SKM-1 (cell line): Measurements from ENCODE around the gene KATNB1.
"Not testable (repeated sequence)": the region's sequence is repeated elsewhere in the genome, so short reads cannot be mapped to it uniquely, and the experiment has no call there.

Experiments
- DNase-seq: peaks from one replicate; lab custom pipeline; 2025; ENCODE audit not compliant: unreplicated experiment; lab: John Stamatoyannopoulos, UW

KATNB1 gene

DNA sequence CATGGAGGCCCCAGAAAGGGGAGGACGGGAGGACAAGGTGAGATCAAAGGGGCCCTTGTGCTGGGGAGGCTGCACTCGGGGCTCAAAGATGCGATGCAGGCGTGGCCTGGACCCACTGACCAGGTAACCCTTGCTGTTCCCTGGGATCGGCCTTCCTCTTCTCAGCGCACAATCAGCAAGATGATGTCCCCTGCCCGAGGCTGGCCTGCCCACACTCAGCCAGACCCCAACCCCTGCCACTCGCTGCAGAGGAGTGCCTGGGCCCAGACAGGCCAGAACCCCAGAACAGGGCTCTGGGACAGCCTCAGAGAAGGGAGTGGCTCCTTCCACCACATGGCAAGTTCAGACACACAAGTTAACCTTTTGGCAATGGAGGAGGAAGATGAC is 51.9 kb downstream of the KATNB1 start:
- DNase-seq = no peak

DNA sequence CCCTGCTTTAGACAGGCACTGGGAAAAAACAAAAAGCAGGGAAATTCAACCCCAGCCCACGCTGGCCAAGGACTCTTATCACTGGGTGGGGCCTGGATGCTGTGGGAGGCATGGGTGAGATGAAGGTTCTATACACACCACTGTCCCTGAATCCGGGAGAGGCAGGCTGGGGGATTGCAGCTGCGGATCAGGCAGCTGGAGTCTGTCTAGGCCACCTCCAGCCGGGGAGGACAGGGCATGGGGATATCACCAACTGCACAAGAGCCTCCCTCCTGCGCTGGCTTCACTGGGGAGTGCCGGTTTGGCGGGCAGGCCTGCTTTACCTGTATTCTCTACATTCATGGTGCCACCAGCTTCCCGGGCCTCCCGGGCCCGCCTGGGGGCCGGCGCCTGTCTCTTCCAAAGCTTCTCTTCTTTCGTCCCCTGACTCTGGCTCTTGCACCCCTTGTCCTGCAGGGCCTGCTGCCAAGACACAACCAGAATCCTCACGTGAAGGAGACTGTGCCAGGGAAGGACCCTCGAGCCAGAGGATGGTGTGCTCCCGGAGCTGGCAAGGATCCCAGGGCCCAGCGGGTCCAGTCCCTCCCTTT is 52.8 kb downstream of the KATNB1 start:
- DNase-seq = no peak

DNA sequence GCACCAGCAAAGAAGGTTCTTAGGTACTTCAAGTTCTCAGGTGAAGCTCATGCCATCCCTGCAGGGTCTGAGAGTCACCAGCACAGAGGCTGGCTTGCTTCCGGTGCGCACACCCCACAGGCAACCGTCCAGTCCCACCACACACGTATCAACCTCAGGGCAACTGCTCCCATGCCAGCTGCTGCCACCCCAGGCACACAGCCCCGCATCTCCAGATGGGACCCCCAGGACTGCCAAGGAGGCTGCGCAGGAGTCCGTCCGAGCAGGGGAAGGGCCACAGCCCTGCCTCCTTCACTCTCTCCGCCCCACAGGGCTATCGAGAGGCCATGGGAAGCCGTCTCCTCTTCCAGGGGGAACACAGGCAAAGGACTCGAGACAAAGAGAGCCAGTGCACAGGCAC is 53.4 kb downstream of the KATNB1 start:
- DNase-seq = no peak

DNA sequence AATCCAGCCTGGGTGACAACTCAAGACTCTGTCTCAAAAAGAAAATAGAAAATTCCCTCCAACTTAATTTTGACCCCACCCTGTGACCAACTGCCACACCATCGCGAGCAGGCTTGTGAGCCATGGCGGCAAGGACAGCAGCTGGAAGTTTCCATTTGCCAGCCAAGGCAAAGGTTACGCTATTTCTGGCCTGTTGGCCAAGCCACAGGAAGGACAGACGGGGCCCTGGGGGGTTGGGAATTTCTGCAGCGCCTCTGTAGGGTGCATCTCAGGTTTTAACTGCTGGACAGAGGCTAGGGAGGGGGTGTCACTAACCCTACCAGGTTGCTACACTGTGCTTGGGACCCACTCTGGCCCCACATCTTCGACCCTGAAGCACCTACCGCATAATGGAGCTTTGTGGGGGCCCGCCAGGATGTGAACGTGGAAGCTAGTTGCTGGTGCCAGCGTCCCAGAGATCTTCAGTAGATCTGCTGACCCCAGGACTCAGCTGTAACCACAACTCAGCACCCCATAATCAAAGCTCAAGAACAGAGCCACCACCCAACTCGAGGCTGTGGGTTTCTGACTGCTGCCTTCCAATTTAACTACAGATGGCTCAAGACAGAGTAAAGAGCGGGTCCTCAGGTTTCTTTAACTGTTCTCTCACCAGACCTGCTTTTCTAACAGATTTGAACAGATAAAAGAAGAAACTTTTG is 55.8 kb downstream of the KATNB1 start:
- no peak for DNase-seq

DNA sequence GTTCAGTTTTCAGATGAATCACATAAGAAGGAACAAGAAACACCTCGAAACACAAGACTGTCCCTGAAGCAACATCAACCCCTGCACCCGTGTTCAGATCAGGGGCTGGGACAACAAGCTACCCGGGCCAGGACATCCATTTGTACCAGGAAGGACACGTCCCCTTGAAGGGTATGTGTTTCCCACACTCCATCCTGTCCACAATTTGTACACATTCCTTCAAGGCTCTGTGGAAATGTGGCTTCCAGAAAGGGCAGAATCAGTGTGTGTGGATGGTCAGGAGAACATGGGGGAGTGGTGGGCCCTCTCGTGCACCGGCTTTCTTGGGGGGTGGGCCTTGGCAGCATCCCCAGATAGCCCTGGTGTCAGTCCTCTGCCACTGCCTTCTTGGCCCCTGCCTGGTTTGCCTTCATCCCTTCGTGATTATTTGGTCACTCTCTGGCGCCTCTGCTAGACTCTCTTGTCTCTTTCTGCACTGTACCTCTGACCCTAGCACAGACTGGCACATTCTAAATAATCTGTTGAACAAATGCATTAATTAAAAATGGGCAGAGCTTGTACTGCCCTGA is 56.4 kb downstream of the KATNB1 start:
- DNase-seq = no peak

DNA sequence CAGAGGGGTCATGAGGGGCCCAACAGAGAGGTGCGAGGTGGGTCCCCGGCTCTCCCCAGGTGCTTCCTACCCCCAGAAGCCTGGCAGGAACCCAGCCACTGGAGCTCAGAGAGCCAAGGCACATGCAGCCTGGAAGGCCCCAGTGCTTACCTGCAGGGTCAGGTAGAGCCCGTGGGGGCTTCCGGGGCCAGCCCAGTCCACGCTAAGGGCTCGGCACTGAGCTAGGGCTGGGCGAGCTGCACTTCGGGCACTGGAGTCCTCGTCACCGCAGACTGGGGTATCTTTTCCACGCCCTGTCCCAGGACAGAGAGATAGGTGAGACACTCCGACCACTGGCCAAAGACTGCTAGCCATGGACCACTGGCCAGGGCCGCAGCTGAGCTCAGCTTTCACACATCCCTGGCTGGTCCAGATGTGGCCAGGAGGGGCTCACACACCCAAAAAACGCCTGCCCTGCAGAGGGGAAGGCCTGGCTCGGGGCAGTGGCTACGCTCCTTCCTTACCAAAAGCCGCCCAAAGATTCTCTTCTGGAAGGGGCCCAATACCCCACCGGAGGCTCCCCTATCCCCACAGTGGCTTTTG is 59.4 kb downstream of the KATNB1 start:
- no peak for DNase-seq

DNA sequence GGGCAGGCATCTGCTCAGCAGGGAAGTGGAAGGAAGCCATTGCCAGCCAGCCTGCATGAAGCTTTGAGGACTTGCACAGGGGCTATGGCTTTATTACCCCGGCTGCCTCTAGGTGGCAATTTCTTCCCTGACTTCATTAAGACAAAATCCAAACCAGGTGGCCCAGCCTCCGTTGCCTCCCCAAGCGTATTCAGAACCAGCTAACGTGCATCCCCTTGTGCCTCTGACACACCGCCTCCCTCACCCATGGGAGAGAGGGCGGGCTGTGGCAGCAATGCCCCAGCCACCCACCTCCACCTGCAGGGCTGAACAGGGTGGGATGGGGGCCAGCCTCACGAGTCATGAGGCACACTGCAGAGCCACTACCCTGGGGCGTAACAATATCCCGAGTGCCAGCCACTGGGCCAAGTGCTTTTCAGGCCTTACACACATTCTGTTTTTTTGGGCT is 59.9 kb downstream of the KATNB1 start:
- DNase-seq = peak; percentile 21

DNA sequence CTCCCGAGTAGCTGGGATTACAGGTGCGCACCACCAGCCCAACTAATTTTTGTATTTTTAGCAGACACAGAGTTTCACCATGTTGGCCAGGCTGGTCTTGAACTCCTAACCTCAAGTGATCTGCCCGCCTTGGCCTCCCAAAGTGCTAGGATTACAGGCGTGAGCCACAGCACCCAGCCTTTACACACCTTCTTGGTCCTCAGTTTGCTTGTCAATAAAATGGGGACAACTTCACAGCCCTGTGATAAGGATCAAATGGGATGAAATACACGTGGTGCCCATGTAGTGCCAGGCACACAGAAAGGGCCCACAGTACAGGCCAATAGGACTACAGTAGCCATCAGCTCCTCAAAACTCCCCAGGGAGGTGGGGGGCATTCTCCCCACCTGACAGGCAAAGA is 60.4 kb downstream of the KATNB1 start:
- DNase-seq = not testable (repeated sequence)

DNA sequence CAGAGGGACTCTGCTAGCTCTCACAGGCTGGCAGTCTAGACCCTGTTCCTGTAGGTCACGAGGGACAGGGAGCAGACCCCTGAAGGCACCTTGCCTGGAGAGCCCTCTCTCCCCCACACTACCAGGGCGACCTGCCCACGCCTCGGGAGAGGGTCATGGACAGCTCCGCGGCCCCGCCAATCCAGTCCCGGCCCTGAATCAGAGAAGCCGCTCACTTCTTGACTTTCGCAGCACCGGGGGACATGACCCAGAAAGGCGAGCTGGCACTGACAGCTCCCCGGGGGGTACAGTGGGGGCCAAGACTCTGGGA is 61.6 kb downstream of the KATNB1 start:
- DNase-seq = no peak

DNA sequence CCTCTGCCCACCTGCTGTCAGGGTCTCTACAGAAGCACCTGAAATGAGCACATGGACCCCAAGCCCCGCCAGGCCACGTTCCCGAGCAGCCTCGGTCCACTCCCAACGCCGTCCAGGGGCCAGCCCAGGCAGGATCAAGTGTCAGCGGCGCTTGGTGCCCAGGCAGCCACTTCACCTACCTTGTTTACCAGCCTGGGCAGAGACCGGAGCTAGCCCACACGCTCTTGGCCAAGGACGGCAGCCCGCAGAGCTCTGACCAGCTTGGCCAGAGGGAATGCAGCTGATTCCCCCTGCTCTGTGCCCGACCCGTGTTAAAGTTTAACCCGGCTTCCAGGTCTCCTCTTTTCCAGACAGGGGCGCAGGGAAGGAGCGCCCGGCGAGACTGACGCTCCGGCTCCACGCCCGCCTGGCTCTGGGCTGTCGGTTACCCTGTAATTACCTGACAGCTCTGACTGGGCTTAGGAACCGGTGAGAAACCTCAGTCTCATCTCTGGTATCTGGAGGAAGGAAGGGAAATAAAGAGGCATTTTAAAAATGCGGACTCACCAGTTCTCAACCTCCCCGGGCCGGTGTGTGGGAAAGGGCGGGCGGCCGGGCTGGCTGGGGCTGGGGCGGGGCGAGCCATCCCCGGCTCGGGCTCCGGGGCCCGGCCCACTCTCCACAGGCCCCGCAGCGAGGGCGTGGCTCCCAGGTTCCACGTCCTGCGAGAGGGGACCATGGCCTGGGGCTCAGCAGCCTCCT is 62.1 kb downstream of the KATNB1 start:
- no peak for DNase-seq

DNA sequence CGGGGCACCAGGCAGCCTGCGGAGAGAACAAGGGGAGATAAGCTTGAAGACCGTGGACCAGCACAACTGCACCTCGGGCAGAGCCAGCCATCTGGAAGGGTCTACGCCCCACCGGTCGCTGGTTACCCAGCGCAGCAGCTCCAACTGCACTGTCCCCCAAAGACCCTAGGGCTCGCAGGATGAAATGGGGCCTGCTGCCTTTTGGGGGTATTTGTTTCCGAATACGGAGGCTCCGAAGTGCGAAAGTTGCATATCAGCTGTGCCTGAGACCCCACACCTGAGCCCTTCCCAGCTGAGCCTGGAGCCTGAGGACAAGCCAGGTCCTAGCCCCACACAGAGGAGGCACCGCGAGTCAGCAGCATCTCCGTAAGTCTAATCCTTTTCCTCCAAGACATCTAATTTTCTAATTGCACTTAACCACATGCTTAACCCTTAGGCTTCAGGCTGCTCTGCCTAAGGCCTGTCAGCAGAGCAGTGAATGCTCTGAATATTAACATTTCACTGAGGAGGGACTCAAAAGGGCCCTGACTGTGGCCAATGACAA is 62.8 kb downstream of the KATNB1 start:
- no peak for DNase-seq

DNA sequence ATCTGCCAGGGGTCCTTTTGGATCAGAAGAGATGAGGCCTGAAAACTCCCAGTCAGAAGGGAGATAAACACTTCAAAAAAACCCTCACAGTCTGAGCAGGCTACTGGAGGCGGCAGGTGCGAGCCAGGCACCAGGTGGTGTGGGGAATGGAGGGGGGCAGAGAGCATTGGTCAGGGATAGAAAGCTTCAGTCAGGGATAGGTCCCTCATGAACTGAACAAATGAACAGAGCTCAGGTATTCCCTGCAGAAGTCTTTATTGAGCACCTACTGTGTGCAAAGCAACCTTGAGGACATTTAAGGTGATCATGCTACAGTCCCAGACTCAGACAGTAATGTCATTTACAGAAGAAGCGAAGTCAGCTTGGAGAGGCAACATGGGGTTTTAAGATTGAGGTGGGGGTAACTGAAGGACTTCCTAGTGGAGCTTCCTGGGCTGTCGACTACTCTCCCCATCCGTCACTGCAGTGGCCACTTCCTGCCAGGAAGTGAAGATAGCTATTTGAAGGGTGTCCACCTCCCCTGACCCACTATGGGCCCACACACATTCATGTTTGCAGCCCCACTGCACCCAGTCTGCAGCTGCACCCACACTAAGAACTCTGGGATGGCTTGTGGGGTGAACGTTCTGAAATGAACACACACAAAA is 63.5 kb downstream of the KATNB1 start:
- DNase-seq = no peak

DNA sequence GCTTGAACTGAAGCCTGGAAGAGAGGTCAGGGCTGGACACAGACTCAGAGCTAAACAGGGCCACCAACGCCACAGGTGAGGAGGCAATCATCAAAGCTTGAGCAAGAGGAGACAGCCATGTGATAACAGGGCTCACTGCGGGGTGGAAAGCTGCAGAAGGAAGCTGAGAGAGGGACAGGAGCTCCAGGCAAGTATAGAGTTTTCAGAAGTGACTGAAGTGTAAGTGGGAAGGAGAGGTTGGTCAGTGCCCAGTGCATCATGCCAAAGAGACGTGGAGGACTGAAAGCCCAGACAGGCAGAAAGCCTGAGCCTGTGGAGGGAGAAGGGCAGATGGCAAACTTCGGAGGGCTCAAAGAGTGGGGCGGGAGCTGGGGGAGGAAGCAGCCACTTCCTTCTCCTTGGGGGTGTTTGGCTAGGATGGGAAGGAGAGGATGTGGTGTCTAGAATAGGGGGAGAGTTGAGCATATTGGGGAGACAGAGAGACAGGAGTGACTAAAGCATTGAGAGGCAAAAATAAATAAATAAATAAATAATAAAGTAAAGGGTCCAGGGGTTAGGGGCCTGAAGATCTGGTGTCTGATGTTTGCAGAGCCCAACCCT is 64.1 kb downstream of the KATNB1 start:
- DNase-seq = peak; percentile 43

DNA sequence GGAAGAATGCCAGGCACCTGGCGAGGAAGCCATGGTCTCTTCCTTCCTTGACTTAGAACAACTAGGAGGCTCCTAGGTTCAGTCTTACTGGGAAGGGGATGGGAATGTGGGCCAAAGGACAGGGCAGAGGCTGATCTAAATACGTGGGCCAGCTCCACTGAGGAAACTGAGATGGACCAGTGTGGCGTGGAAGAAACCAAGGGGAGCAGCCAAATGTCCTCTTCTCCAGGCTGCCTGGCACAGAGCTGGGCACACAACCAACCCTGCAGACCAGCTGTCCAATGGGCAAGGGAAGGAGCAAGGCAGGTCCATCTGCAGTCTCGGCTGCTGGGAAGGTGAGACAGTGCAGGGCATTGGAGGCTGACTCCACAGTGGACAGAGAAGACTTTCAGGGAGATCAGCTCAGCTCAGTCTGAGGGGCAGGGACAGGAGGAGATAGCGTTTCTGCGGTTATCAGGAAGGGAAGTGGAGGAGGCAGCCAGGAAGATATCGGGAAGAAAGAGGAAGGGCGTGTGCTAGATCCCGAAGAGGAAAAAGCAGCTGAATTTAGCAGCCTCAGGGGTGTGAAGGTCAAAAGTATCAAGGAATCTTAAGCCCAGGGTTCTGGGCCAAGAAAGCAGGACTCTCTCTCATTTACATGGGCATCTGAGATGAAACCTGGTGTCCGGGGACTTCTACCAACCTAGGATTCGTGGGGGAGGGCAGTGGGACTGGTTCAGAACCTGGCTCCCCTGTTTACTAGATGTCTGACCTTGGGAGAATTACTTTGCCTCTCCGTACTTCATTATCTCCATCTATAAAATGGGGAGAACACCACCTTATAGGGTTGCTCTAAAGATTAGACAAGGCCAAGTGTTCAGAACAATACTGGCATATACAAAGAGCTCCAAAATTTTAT is 64.9 kb downstream of the KATNB1 start:
- DNase-seq = no peak

DNA sequence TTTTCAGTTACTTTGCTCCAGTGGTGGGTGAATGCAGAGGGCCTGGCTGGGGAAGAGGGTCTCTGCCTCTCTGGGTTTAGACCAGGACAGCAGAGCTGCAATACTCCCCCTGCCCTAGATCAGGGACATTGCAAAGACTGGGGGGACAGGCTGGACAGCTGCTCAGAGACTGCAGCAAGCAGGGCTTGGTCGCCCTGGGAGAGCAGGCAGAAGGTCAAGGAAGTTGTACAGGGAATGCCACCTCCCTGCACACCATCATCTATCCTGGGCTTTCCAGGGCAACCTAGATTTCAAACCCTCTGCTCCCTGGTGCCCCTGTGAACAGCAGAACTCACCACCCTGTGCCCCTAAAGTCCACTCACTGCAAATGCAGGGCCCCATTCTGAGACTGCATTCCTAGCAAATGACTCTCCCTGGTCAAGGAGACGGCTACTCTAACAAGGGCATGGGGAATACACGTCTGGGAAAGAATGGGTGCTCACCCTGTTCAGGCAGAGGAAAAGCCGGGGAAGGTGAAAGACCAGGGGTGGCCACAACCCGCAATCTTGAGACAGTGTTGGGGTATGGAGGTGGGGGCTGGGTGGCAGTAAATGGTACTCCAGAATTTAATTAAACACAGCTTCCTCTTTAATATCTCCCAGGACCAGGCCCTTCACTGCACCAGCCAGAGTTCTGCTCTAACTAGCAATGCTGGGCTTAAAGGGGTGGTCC is 65.7 kb downstream of the KATNB1 start:
- peak; percentile 3 for DNase-seq

DNA sequence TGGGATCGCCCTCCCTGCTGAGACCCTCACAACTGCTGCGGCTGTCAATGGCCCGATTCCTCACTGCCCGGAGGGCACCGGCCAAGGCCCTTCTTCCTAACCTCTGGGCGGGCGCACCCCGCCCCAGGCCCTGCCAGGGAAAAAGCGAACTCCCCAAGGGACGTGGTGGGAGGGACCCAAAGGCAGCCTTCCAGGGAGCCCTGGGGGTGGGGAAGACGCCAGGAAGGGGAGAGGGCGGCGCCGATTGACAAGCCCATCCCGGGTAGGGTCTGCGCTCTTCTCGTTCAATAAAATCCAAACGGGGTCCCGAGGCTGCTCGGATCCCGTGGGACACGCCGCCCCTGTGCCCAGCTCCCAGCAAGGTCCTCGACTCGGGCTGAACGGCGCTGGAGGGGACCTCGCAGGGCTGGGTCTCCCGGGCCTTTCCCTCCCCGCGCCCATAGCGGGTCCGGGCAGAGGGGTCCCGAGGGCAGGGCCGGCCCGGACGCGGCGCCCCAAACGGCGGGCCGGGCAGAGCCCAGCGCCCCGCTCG is 66.3 kb downstream of the KATNB1 start:
- no peak for DNase-seq

DNA sequence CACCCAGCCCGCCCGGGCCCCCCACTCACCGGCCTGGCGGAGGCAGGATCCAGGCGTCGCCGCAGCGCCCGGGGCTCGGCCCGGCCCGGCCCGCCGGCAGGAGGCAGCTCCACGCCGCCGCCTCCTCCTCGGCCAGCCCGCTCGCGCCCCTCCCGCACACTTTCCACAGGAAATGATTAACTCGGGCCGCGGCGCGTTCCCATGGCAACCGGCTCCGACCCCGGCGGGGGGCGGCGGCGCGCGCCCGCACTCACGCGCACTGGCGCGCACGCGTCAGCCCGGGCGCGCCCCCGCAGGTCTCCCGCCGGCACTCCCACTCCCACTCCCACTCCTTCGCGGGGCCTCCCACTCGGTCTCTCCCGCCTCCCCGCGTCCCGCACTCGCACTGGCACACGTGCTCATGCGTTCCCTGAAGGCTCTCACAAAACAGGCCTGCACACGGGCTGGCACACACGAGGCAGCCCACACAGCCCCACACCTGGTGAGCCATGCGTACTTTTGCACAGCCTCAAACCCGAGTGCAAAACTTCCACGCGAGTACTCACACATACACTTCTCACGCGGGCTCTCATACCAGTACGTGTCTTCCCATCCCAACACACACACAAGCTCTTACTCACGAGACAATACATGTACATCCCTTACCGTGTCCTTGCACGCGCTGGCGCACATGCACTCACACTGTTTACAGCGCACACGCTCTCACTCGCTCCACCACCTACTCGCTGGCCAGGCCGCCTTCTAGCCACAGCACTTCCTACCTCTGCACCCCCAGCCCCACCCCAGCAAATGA is 67.0 kb downstream of the KATNB1 start, which contains the start of gene KIFC3:
KIFC3 (minus strand) TSS at position 151 of the 793 bp plus-strand sequence. CDS start 4,248 bp downstream, outside the sequence.
- DNase-seq = peak; percentile 55
